ENCODE data around the gene PEX11G. TPM values are rescaled to one million over a fixed set of nuclear protein-coding genes. Genes with fewer than 3 reads are reported as not detected.

Gene PEX11G
- total and polyA plus RNA-seq, 9 of the 15 experiments (the other 6 are each of a cell fraction or from before 2014, with no cell fraction given): 0.07 to 3.2 (median 0.70) TPM; not detected in 1

DNA sequence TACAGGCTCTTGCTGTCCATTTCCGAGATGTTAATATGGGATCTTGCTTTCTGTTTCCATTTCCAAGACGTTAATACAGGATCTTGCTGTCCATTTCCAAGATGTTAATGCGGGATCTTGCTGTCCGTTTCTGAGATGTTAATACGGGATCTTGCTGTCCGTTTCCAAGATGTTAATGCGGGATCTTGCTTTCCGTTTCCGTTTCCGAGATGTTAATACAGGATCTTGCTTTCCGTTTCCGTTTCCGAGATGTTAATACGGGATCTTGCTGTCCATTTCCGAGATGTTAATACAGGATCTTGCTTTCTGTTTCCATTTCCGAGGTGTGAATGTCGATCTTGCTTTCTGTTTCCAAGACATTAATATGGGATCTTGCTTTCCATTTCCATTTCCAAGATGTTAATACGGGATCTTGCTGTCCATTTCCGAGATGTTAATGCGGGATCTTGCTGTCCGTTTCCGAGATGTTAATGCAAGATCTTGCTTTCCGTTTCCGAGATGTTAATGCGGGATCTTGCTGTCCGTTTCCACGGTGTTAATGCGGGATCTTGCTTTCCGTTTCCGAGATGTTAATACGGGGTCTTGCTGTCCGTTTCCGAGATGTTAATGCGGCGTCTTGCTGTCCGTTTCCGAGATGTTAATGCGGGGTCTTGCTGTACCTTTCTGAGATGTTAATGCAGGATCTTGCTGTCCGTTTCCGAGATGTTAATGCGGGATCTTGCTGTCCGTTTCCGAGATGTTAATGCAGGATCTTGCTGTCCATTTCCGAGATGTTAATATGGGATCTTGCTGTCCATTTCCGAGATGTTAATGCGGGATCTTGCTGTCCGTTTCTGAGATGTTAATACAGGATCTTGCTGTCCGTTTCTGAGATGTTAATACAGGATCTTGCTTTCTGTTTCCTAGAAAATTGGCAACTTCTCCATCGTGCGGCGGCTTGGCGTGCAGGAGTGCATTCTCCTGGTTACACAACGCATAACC, 38.3 kb downstream of the PEX11G start:
- BruUV-seq (replicated peaks): no TSS peak
- in situ Hi-C loops (cut with MboI): no loop called here
- H3K79me2 ChIP-seq (ENCODE audit: control insufficient read depth, insufficient read depth, low read length): no peaks in the 10 kb centered on the region
- no peaks in the 10 kb centered on the region for H3K27me3 ChIP-seq (ENCODE audit: control insufficient read depth in 2 of 2, insufficient read depth in 2 of 2, low read length in 2 of 2)
- ATAC-seq (no peak), FAIRE-seq (peak; percentile 97), DNase-seq (ENCODE audit: extremely low read depth in 1 of 4, low spot score in 3 of 4) (peak in 1 of 4 experiments; percentile 38)
- TF ChIP-seq ATF7 (IDR thresholded peaks at IDR 0.05) (no peak), MECOM (CRISPR knock-in tag; IDR thresholded peaks at IDR 0.05) (no peak), COPS2 (conservative IDR thresholded peaks at IDR 0.05) (no peak), SREBF1 (IDR thresholded peaks at IDR 0.05; ENCODE audit: borderline replicate concordance, low read depth, low read length) (no peak), PCBP2 (IDR thresholded peaks at IDR 0.05; ENCODE audit: low read depth, low read length, poor library complexity, severe bottlenecking) (no peak), PYGO2 (tag; IDR thresholded peaks at IDR 0.05) (no peak)
- TF ChIP-seq, protein P1, sequence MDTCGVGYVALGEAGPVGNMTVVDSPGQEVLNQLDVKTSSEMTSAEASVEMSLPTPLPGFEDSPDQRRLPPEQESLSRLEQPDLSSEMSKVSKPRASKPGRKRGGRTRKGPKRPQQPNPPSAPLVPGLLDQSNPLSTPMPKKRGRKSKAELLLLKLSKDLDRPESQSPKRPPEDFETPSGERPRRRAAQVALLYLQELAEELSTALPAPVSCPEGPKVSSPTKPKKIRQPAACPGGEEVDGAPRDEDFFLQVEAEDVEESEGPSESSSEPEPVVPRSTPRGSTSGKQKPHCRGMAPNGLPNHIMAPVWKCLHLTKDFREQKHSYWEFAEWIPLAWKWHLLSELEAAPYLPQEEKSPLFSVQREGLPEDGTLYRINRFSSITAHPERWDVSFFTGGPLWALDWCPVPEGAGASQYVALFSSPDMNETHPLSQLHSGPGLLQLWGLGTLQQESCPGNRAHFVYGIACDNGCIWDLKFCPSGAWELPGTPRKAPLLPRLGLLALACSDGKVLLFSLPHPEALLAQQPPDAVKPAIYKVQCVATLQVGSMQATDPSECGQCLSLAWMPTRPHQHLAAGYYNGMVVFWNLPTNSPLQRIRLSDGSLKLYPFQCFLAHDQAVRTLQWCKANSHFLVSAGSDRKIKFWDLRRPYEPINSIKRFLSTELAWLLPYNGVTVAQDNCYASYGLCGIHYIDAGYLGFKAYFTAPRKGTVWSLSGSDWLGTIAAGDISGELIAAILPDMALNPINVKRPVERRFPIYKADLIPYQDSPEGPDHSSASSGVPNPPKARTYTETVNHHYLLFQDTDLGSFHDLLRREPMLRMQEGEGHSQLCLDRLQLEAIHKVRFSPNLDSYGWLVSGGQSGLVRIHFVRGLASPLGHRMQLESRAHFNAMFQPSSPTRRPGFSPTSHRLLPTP (IDR thresholded peaks at IDR 0.05; ENCODE audit: borderline replicate concordance, extremely low read depth, insufficient read length): no peak
- H3K27ac ChIP-seq (ENCODE audit: extremely low read depth, low read depth, low read length): no peak overlapping the region
- no peaks in the 10 kb centered on the region for H3K9me1 ChIP-seq (ENCODE audit: control insufficient read depth, insufficient read depth, low read length)
- CTCF ChIA-PET (ENCODE audit: low intra/inter-chr PET ratio): interaction anchor here (0.6 to 0.7 kb wide), 2 partner anchors 297 to 349 kb away, joined by 3 to 4 read pairs; no protein-coding TSS in a partner anchor
- intact Hi-C loops (cut with micrococcal nuclease): no loop called here
- POLR2A ChIA-PET: no interaction called here
- peaks cover 15% of the 10 kb centered on the region for H3K9me3 ChIP-seq (replicated peaks; ENCODE audit: control insufficient read depth, insufficient read depth, low read depth, low read length)
- no peak overlapping the region for H2AFZ ChIP-seq (ENCODE audit: low read depth, low read length)
- H3K4me1 ChIP-seq (replicated peaks in 1 of 2; ENCODE audit: control insufficient read depth in 2 of 2, insufficient read depth in 2 of 2, low read length in 2 of 2): no peaks in the 10 kb centered on the region
- no peak overlapping the region for H3K4me3 ChIP-seq
- no peak overlapping the region for H3K4me2 ChIP-seq (ENCODE audit: insufficient read depth, low read length)
- no peak overlapping the region for H3K9ac ChIP-seq (ENCODE audit: insufficient read depth in 1 of 2, low read depth in 2 of 2, low read length in 2 of 2)
- H4K20me1 ChIP-seq (replicated peaks; ENCODE audit: control insufficient read depth, insufficient read depth, low read length): no peaks in the 10 kb centered on the region
- WGBS (ENCODE audit: insufficient coverage, low coverage, missing lambda C conversion rate): 70% methylated on average over 53 of the region's 53 CpGs
- peaks cover 27% of the 10 kb centered on the region for H3K36me3 ChIP-seq (ENCODE audit: control insufficient read depth, insufficient read depth, low read length)

All from K562 (cell line).